ENCODE measurements around the gene AZI2.
A peak's percentile ranks its signal among the peaks of the same experiment; 100 is the strongest.

AZI2 gene

GRCh38 chr3:28294667-28295413 is 53.8 kb downstream of the AZI2 start:
- DNase-seq (ENCODE audit: low read depth in 2 of 2) = peak in 1 of 2 donors; percentile 24
- TF ChIP-seq CTCF (IDR thresholded peaks at IDR 0.05; ENCODE audit: low read depth, low read length) = no peak
- H3K4me3 ChIP-seq (replicated peaks in 1 of 2; ENCODE audit: low read depth in 2 of 2, low read length in 2 of 2) = no peak overlapping the region

- no peak for TF ChIP-seq CTCF (IDR thresholded peaks at IDR 0.05; ENCODE audit: low read depth, low read length)
- H3K4me3 ChIP-seq (replicated peaks in 1 of 2; ENCODE audit: low read depth in 2 of 2, low read length in 2 of 2) = no peak overlapping the region
- DNase-seq (ENCODE audit: low read depth in 2 of 2) = no peak
Observed at GRCh38 chr3:28292622-28293021, 56.0 kb downstream of the AZI2 start.

GRCh38 chr3:28291577-28291976 is 57.0 kb downstream of the AZI2 start:
- H3K4me3 ChIP-seq (replicated peaks in 1 of 2; ENCODE audit: low read depth in 2 of 2, low read length in 2 of 2) = no peak overlapping the region
- no peak for TF ChIP-seq CTCF (IDR thresholded peaks at IDR 0.05; ENCODE audit: low read depth, low read length)
- no peak for DNase-seq (ENCODE audit: low read depth in 2 of 2)

GRCh38 chr3:28290863-28291300 is 57.7 kb downstream of the AZI2 start:
- no peak overlapping the region for H3K4me3 ChIP-seq (replicated peaks in 1 of 2; ENCODE audit: low read depth in 2 of 2, low read length in 2 of 2)
- TF ChIP-seq CTCF (IDR thresholded peaks at IDR 0.05; ENCODE audit: low read depth, low read length) = no peak
- DNase-seq (ENCODE audit: low read depth in 2 of 2) = no peak

GRCh38 chr3:28287046-28287445 is 61.6 kb downstream of the AZI2 start:
- no peak for TF ChIP-seq CTCF (IDR thresholded peaks at IDR 0.05; ENCODE audit: low read depth, low read length)
- DNase-seq (ENCODE audit: low read depth in 2 of 2) = no peak
- H3K4me3 ChIP-seq (replicated peaks in 1 of 2; ENCODE audit: low read depth in 2 of 2, low read length in 2 of 2) = no peak overlapping the region

GRCh38 chr3:28286595-28286994 is 62.0 kb downstream of the AZI2 start:
- no peak overlapping the region for H3K4me3 ChIP-seq (replicated peaks in 1 of 2; ENCODE audit: low read depth in 2 of 2, low read length in 2 of 2)
- TF ChIP-seq CTCF (IDR thresholded peaks at IDR 0.05; ENCODE audit: low read depth, low read length) = peak; percentile 50
- peak; percentile 69 to 72 for DNase-seq (ENCODE audit: low read depth in 2 of 2)

- no peak overlapping the region for H3K4me3 ChIP-seq (replicated peaks in 1 of 2; ENCODE audit: low read depth in 2 of 2, low read length in 2 of 2)
- no peak for TF ChIP-seq CTCF (IDR thresholded peaks at IDR 0.05; ENCODE audit: low read depth, low read length)
- DNase-seq (ENCODE audit: low read depth in 2 of 2) = no peak
Observed at GRCh38 chr3:28280781-28281180, 67.8 kb downstream of the AZI2 start.
